Omental fat pad (tissue), 4 donors: Measurements from ENCODE around the gene CD52. TPM values are rescaled to one million over a fixed set of nuclear protein-coding genes. Genes with fewer than 3 reads are reported as not detected.

Experiments used
- ATAC-seq: fragments of 150-250 bp; one replicate; pipeline ENCODE4 v1.9.1; 2016; ENCODE audit warnings: mild to moderate bottlenecking, moderate library complexity; ENCODE audit not compliant: low FRiP score
- DNase-seq: peaks from one replicate; pipeline ENCODE4 v3.0.0-alpha.2; 2019; ENCODE audit warnings: low spot score
- CTCF ChIP-seq, 3 donors: fragments of 450-650 bp; IDR thresholded peaks; one replicate each; pipeline ENCODE4 v1.5.1; 2016 to 2017; ENCODE audit warnings: antibody characterized with exemption in 3 of 3, mild to moderate bottlenecking in 3 of 3, moderate library complexity in 2 of 3
- total RNA-seq, 4 donors: library from RNA; depleted of rRNA; stranded (reverse); fragments of >200 nt; gene quantifications; one replicate each; pipeline ENCODE4 v1.1.0, GENCODE V29; 2016

CD52 gene
- total RNA-seq, 4 donors from 2014 or later = 4.3 to 227 (median 13.2) TPM; not detected in 1

- ATAC-seq = no peak
- TF ChIP-seq CTCF (IDR thresholded peaks at IDR 0.05) = no peak
- no peak for DNase-seq
Measured at GRCh38 chr1:26285366-26286063, 32.2 kb upstream of the CD52 start.

GRCh38 chr1:26286064-26286416 lies 31.7 kb upstream of the CD52 start:
- no peak for TF ChIP-seq CTCF (IDR thresholded peaks at IDR 0.05)
- no peak for DNase-seq
- ATAC-seq = no peak

GRCh38 chr1:26287033-26287711 lies 30.6 kb upstream of the CD52 start:
- DNase-seq (no peak), ATAC-seq (no peak)
- TF ChIP-seq CTCF (IDR thresholded peaks at IDR 0.05) = no peak

- DNase-seq = no peak
- no peak for ATAC-seq
- no peak for TF ChIP-seq CTCF (IDR thresholded peaks at IDR 0.05)
Measured at GRCh38 chr1:26287811-26288210, 29.9 kb upstream of the CD52 start.

- no peak for TF ChIP-seq CTCF (IDR thresholded peaks at IDR 0.05)
- DNase-seq (no peak), ATAC-seq (no peak)
Measured at GRCh38 chr1:26288311-26288941, 29.3 kb upstream of the CD52 start.

- no peak for DNase-seq
- TF ChIP-seq CTCF (IDR thresholded peaks at IDR 0.05) = no peak
- ATAC-seq = no peak
Measured at GRCh38 chr1:26289158-26290059, 28.3 kb upstream of the CD52 start.
